IMR-90 (cell line): Measurements from ENCODE around the gene ZFAND6.

Experiments used
- CEBPB ChIP-seq: IDR thresholded peaks from 2 replicates; pipeline ENCODE4 v1.6.1; 2012; ENCODE audit warnings: low read depth, low read length, improper control_type of control experiment
- CHD1 ChIP-seq: IDR thresholded peaks from 2 replicates; pipeline ENCODE4 v1.6.1; 2012; ENCODE audit warnings: low read depth, low read length, improper control_type of control experiment
- MAFK ChIP-seq: IDR thresholded peaks from 2 replicates; pipeline ENCODE4 v1.6.1; 2012; ENCODE audit warnings: low read depth, low read length, improper control_type of control experiment
- MAZ ChIP-seq: IDR thresholded peaks from 2 replicates; pipeline ENCODE4 v1.6.1; 2012; ENCODE audit warnings: low read depth, mild to moderate bottlenecking, low read length, improper control_type of control experiment, moderate library complexity, borderline replicate concordance
- POLR2A ChIP-seq: IDR thresholded peaks from 2 replicates; pipeline ENCODE4 v1.6.1; 2012; ENCODE audit warnings: mild to moderate bottlenecking, low read depth, low read length
- RAD21 ChIP-seq: IDR thresholded peaks from 2 replicates; pipeline ENCODE4 v1.6.1; 2012; ENCODE audit warnings: low read length, improper control_type of control experiment
- RCOR1 ChIP-seq: IDR thresholded peaks from 2 replicates; pipeline ENCODE4 v1.6.1; 2012; ENCODE audit warnings: mild to moderate bottlenecking, low read length, improper control_type of control experiment; ENCODE audit not compliant: insufficient replicate concordance
- SMC3 ChIP-seq: fragments of 150-350 bp; IDR thresholded peaks from 2 replicates; pipeline ENCODE4 v1.6.1; 2016; ENCODE audit warnings: low read depth, mild to moderate bottlenecking, antibody characterized with exemption, low read length, moderate library complexity
- TF ChIP-seq, protein P1 (sequence below): conservative IDR thresholded peaks from 2 replicates; pipeline ENCODE4 v1.5.1; 2012; ENCODE audit warnings: mild to moderate bottlenecking, low read depth, low read length, improper control_type of control experiment
- TF ChIP-seq, protein P2 (sequence below): fragments of 150-350 bp; IDR thresholded peaks from 2 replicates; pipeline ENCODE4 v1.6.1; 2016; ENCODE audit warnings: low read depth, mild to moderate bottlenecking, low read length, moderate library complexity, borderline replicate concordance

DNA sequence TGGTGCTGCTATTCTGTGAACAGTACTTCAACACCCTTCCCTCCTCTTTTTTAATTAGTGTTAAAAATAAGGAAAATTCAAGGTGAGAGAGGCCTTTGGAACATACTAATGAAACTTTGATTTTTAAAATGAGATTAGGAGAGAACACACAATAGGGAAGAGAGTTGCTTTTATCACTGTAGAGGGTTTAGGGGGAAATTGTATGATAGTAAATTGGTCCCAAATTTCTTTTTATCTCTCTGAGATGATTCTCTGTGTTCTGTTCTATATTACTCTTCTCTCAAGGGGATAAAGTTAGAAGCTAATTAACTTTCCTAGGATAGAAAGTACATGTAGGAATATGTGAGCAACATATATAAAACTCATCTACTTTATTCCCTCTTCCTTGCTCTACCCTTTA is 40.8 kb downstream of the ZFAND6 start:
- TF ChIP-seq, protein P1, sequence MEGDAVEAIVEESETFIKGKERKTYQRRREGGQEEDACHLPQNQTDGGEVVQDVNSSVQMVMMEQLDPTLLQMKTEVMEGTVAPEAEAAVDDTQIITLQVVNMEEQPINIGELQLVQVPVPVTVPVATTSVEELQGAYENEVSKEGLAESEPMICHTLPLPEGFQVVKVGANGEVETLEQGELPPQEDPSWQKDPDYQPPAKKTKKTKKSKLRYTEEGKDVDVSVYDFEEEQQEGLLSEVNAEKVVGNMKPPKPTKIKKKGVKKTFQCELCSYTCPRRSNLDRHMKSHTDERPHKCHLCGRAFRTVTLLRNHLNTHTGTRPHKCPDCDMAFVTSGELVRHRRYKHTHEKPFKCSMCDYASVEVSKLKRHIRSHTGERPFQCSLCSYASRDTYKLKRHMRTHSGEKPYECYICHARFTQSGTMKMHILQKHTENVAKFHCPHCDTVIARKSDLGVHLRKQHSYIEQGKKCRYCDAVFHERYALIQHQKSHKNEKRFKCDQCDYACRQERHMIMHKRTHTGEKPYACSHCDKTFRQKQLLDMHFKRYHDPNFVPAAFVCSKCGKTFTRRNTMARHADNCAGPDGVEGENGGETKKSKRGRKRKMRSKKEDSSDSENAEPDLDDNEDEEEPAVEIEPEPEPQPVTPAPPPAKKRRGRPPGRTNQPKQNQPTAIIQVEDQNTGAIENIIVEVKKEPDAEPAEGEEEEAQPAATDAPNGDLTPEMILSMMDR: no peak
- TF ChIP-seq POLR2A: no peak
- no peak for TF ChIP-seq CEBPB
- no peak for TF ChIP-seq CHD1
- TF ChIP-seq RCOR1: no peak
- TF ChIP-seq RAD21: no peak
- TF ChIP-seq, protein P2, sequence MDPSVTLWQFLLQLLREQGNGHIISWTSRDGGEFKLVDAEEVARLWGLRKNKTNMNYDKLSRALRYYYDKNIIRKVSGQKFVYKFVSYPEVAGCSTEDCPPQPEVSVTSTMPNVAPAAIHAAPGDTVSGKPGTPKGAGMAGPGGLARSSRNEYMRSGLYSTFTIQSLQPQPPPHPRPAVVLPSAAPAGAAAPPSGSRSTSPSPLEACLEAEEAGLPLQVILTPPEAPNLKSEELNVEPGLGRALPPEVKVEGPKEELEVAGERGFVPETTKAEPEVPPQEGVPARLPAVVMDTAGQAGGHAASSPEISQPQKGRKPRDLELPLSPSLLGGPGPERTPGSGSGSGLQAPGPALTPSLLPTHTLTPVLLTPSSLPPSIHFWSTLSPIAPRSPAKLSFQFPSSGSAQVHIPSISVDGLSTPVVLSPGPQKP: no peak
- no peak for TF ChIP-seq SMC3
- TF ChIP-seq MAFK: no peak
- TF ChIP-seq MAZ: no peak
